IPS-18a (cell line): ENCODE results near the gene APOA1.

Source experiments
- H3K27ac ChIP-seq: one replicate; pipeline ENCODE4 v1.5.1; 2013; ENCODE audit warnings: low read length
- H3K27me3 ChIP-seq: one replicate; pipeline ENCODE4 v1.6.1; 2013; ENCODE audit warnings: mild to moderate bottlenecking, low read length; ENCODE audit not compliant: control insufficient read depth, insufficient read depth
- H3K36me3 ChIP-seq: one replicate; pipeline ENCODE4 v1.6.1; 2013; ENCODE audit warnings: low read depth, low read length; ENCODE audit not compliant: control insufficient read depth
- H3K4me1 ChIP-seq: one replicate; pipeline ENCODE4 v1.6.1; 2013; ENCODE audit warnings: low read depth, low read length; ENCODE audit not compliant: control insufficient read depth
- H3K4me3 ChIP-seq: one replicate; pipeline ENCODE4 v1.5.1; 2013; ENCODE audit warnings: low read length
- H3K9ac ChIP-seq: one replicate; pipeline ENCODE4 v1.6.1; 2013; ENCODE audit warnings: mild to moderate bottlenecking, low read length, moderate library complexity
- H3K9me3 ChIP-seq: one replicate; pipeline ENCODE4 v1.6.1; 2013; ENCODE audit warnings: low read depth, low read length; ENCODE audit not compliant: control insufficient read depth

The APOA1 gene

GRCh38 chr11:116857316-116857715, 19.9 kb upstream of the APOA1 start:
- Histone ChIP-seq H3K36me3 (peaks cover 49% of the 10 kb centered on the region), H3K27ac (no peak overlapping the region), H3K27me3 (no peaks in the 10 kb centered on the region), H3K9ac (no peak overlapping the region), H3K9me3 (no peaks in the 10 kb centered on the region), H3K4me3 (no peak overlapping the region), H3K4me1 (no peaks in the 10 kb centered on the region)

GRCh38 chr11:116856423-116856822, 19.0 kb upstream of the APOA1 start:
- Histone ChIP-seq H3K27me3 (no peaks in the 10 kb centered on the region), H3K27ac (no peak overlapping the region), H3K9ac (no peak overlapping the region), H3K36me3 (peaks cover 40% of the 10 kb centered on the region), H3K4me3 (no peak overlapping the region), H3K9me3 (no peaks in the 10 kb centered on the region), H3K4me1 (no peaks in the 10 kb centered on the region)

- H3K4me1 ChIP-seq: no peaks in the 10 kb centered on the region
Measured at GRCh38 chr11:116855413-116855812, 18.0 kb upstream of the APOA1 start.

GRCh38 chr11:116853461-116854073, 16.1 kb upstream of the APOA1 start:
- Histone ChIP-seq H3K4me3 (no peak overlapping the region), H3K9ac (no peak overlapping the region), H3K27ac (no peak overlapping the region), H3K4me1 (no peaks in the 10 kb centered on the region), H3K36me3 (peaks cover 30% of the 10 kb centered on the region), H3K9me3 (no peaks in the 10 kb centered on the region), H3K27me3 (no peaks in the 10 kb centered on the region)

More at GRCh38 chr11:116855413-116855812, 18.0 kb upstream of the APOA1 start:
- Histone ChIP-seq H3K36me3 (peaks cover 30% of the 10 kb centered on the region), H3K9ac (no peak overlapping the region), H3K27me3 (no peaks in the 10 kb centered on the region), H3K9me3 (no peaks in the 10 kb centered on the region), H3K27ac (no peak overlapping the region), H3K4me3 (no peak overlapping the region)

- no peak overlapping the region for H3K4me3 ChIP-seq
- H3K27ac ChIP-seq: no peak overlapping the region
- no peaks in the 10 kb centered on the region for H3K9me3 ChIP-seq
- peaks cover 23% of the 10 kb centered on the region for H3K36me3 ChIP-seq
- no peaks in the 10 kb centered on the region for H3K4me1 ChIP-seq
- no peak overlapping the region for H3K9ac ChIP-seq
- H3K27me3 ChIP-seq: no peaks in the 10 kb centered on the region
Measured at GRCh38 chr11:116852261-116853031, 15.0 kb upstream of the APOA1 start.

- H3K9me3 ChIP-seq: no peaks in the 10 kb centered on the region
- no peak overlapping the region for H3K9ac ChIP-seq
- H3K4me1 ChIP-seq: no peaks in the 10 kb centered on the region
- no peak overlapping the region for H3K4me3 ChIP-seq
- peaks cover 23% of the 10 kb centered on the region for H3K36me3 ChIP-seq
- H3K27me3 ChIP-seq: no peaks in the 10 kb centered on the region
- no peak overlapping the region for H3K27ac ChIP-seq
Measured at GRCh38 chr11:116851626-116852025, 14.2 kb upstream of the APOA1 start.

- H3K4me3 ChIP-seq: no peak overlapping the region
- peaks cover 40% of the 10 kb centered on the region for H3K36me3 ChIP-seq
- H3K9ac ChIP-seq: no peak overlapping the region
- no peaks in the 10 kb centered on the region for H3K4me1 ChIP-seq
- H3K9me3 ChIP-seq: no peaks in the 10 kb centered on the region
- no peak overlapping the region for H3K27ac ChIP-seq
- H3K27me3 ChIP-seq: no peaks in the 10 kb centered on the region
Measured at GRCh38 chr11:116849486-116849885, 12.1 kb upstream of the APOA1 start.

GRCh38 chr11:116849060-116849459, 11.6 kb upstream of the APOA1 start:
- Histone ChIP-seq H3K4me1 (no peaks in the 10 kb centered on the region), H3K9me3 (no peaks in the 10 kb centered on the region), H3K4me3 (no peak overlapping the region), H3K27ac (no peak overlapping the region), H3K9ac (no peak overlapping the region), H3K36me3 (peaks cover 40% of the 10 kb centered on the region), H3K27me3 (no peaks in the 10 kb centered on the region)

- H3K4me3 ChIP-seq: no peak overlapping the region
- H3K4me1 ChIP-seq: no peaks in the 10 kb centered on the region
- no peaks in the 10 kb centered on the region for H3K27me3 ChIP-seq
- H3K9me3 ChIP-seq: no peaks in the 10 kb centered on the region
- peaks cover 50% of the 10 kb centered on the region for H3K36me3 ChIP-seq
- H3K27ac ChIP-seq: no peak overlapping the region
- no peak overlapping the region for H3K9ac ChIP-seq
Measured at GRCh38 chr11:116847612-116848011, 10.2 kb upstream of the APOA1 start.

GRCh38 chr11:116844722-116845121, 7.3 kb upstream of the APOA1 start:
- no peaks in the 10 kb centered on the region for H3K4me1 ChIP-seq
- H3K4me3 ChIP-seq: no peak overlapping the region
- no peaks in the 10 kb centered on the region for H3K9me3 ChIP-seq
- H3K27me3 ChIP-seq: no peaks in the 10 kb centered on the region
- no peak overlapping the region for H3K27ac ChIP-seq
- peaks cover 50% of the 10 kb centered on the region for H3K36me3 ChIP-seq
- no peak overlapping the region for H3K9ac ChIP-seq

GRCh38 chr11:116843661-116844060, 6.2 kb upstream of the APOA1 start:
- no peak overlapping the region for H3K9ac ChIP-seq
- no peak overlapping the region for H3K27ac ChIP-seq
- no peaks in the 10 kb centered on the region for H3K27me3 ChIP-seq
- H3K36me3 ChIP-seq: peaks cover 43% of the 10 kb centered on the region
- H3K9me3 ChIP-seq: no peaks in the 10 kb centered on the region
- no peak overlapping the region for H3K4me3 ChIP-seq
- no peaks in the 10 kb centered on the region for H3K4me1 ChIP-seq

GRCh38 chr11:116842909-116843308, 5.5 kb upstream of the APOA1 start:
- Histone ChIP-seq H3K27me3 (no peaks in the 10 kb centered on the region), H3K9ac (no peak overlapping the region), H3K27ac (no peak overlapping the region), H3K36me3 (peaks cover 43% of the 10 kb centered on the region), H3K9me3 (no peaks in the 10 kb centered on the region), H3K4me3 (no peak overlapping the region), H3K4me1 (peaks cover 3% of the 10 kb centered on the region)
